IPS-18a (cell line): ENCODE measurements around the gene HECTD2.
"Not testable (repeated sequence)": the region's sequence is repeated elsewhere in the genome, so short reads cannot be mapped to it uniquely, and the experiment has no call there.

ENCODE experiments used
- H3K27ac ChIP-seq: one replicate; pipeline ENCODE4 v1.5.1; 2013; ENCODE audit warnings: low read length
- H3K27me3 ChIP-seq: one replicate; pipeline ENCODE4 v1.6.1; 2013; ENCODE audit warnings: mild to moderate bottlenecking, low read length; ENCODE audit not compliant: control insufficient read depth, insufficient read depth
- H3K36me3 ChIP-seq: one replicate; pipeline ENCODE4 v1.6.1; 2013; ENCODE audit warnings: low read depth, low read length; ENCODE audit not compliant: control insufficient read depth
- H3K4me1 ChIP-seq: one replicate; pipeline ENCODE4 v1.6.1; 2013; ENCODE audit warnings: low read depth, low read length; ENCODE audit not compliant: control insufficient read depth
- H3K4me3 ChIP-seq: one replicate; pipeline ENCODE4 v1.5.1; 2013; ENCODE audit warnings: low read length
- H3K9ac ChIP-seq: one replicate; pipeline ENCODE4 v1.6.1; 2013; ENCODE audit warnings: mild to moderate bottlenecking, low read length, moderate library complexity
- H3K9me3 ChIP-seq: one replicate; pipeline ENCODE4 v1.6.1; 2013; ENCODE audit warnings: low read depth, low read length; ENCODE audit not compliant: control insufficient read depth

Gene HECTD2

GRCh38 chr10:91453535-91453934, 43.4 kb downstream of the HECTD2 start:
- H3K36me3 ChIP-seq: no peaks in the 10 kb centered on the region
- no peak overlapping the region for H3K9ac ChIP-seq
- no peak overlapping the region for H3K27ac ChIP-seq
- H3K4me1 ChIP-seq: no peaks in the 10 kb centered on the region
- H3K4me3 ChIP-seq: no peak overlapping the region
- no peaks in the 10 kb centered on the region for H3K27me3 ChIP-seq
- peaks cover 9% of the 10 kb centered on the region for H3K9me3 ChIP-seq

DNA sequence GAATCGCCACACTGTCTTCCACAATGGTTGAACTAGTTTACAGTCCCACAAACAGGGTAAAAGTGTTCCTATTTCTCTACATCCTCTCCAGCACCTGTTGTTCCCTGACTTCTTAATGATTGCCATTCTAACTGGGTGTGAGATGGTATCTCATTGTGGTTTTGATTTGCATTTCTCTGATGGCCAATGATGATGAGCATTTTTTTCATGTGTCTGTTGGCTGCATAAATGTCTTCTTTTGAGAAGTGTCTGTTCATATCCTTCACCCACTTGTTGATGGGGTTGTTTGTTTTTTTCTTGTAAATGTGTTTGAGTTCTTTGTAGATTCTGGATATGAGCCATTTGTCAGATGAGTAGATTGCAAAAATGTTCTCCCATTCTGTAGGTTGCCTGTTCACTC, 45.0 kb downstream of the HECTD2 start:
- H3K9me3 ChIP-seq, H3K27me3 ChIP-seq, H3K9ac ChIP-seq, H3K4me1 ChIP-seq, H3K4me3 ChIP-seq, H3K27ac ChIP-seq, H3K36me3 ChIP-seq: not testable (repeated sequence)

DNA sequence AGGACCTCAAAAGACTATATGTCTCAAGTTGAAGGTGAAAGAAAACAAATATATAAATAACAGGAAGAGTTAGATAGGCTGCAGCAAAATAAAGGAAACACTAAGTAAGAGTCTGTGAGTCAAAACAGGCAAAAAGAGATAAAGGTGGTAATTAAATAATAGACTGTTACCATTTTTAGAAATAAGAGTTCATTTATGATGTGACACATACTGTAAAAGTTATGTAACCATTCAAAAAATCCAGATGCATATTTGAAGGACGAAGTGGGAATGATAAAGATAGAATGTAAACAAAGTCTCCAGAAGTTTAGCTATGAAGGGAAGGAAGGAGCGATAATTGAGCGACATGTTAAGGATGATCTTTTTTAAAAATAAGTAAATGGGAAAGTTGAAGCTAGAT, 50.5 kb downstream of the HECTD2 start:
- H3K9me3 ChIP-seq: peaks cover 4% of the 10 kb centered on the region
- H3K9ac ChIP-seq: no peak overlapping the region
- no peak overlapping the region for H3K4me3 ChIP-seq
- peaks cover 13% of the 10 kb centered on the region for H3K36me3 ChIP-seq
- no peak overlapping the region for H3K27ac ChIP-seq
- no peaks in the 10 kb centered on the region for H3K27me3 ChIP-seq
- H3K4me1 ChIP-seq: no peaks in the 10 kb centered on the region

- H3K27ac ChIP-seq: no peak overlapping the region
- no peak overlapping the region for H3K9ac ChIP-seq
- H3K27me3 ChIP-seq: no peaks in the 10 kb centered on the region
- peaks cover 17% of the 10 kb centered on the region for H3K36me3 ChIP-seq
- no peaks in the 10 kb centered on the region for H3K4me1 ChIP-seq
- peaks cover 4% of the 10 kb centered on the region for H3K9me3 ChIP-seq
- no peak overlapping the region for H3K4me3 ChIP-seq
Measured at GRCh38 chr10:91462423-91462822, 52.3 kb downstream of the HECTD2 start.

GRCh38 chr10:91464500-91464899, 54.4 kb downstream of the HECTD2 start:
- peaks cover 17% of the 10 kb centered on the region for H3K36me3 ChIP-seq
- H3K9ac ChIP-seq: no peak overlapping the region
- peaks cover 16% of the 10 kb centered on the region for H3K9me3 ChIP-seq
- no peaks in the 10 kb centered on the region for H3K4me1 ChIP-seq
- no peaks in the 10 kb centered on the region for H3K27me3 ChIP-seq
- H3K4me3 ChIP-seq: no peak overlapping the region
- no peak overlapping the region for H3K27ac ChIP-seq

DNA sequence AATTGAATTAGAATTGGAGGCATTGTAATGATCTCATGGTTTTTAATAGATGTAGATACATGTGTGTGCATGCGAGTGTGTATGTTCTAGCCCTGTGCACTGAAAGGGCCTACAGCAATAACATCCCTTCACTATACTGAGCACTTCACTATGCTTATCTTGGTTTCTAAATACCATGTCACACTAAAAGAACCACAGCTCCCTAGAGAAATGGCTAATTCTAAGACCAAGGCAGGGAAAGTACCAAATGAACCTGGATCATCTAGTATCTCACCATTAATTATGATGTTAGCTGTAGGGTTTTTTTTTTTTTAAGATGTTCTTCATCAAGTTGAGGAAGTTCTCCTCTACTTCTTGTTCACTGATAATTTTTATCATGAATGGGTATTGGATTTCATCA, 55.1 kb downstream of the HECTD2 start:
- Histone ChIP-seq H3K9ac (no peak overlapping the region), H3K27me3 (no peaks in the 10 kb centered on the region), H3K4me3 (no peak overlapping the region), H3K9me3 (peaks cover 16% of the 10 kb centered on the region), H3K36me3 (peaks cover 17% of the 10 kb centered on the region), H3K27ac (no peak overlapping the region), H3K4me1 (no peaks in the 10 kb centered on the region)

DNA sequence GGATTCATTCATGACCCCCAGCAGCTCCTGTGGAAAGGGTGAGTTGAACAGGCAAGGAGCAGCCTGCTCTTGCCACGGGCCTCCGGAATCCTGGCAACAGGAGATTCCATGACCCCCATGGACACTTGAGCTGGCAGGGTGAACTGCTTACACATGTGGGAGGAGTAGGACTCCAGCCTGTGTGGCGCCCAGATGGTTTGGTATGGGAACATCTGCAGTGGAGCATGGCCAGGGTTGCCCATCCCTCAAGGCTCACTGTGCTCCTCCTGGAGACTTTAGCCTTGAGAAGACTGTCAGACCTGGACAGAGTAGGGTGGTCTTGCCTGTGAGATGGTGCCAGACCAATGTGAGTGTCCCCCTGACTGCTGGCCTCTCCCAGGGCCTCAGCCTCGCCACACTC, 57.0 kb downstream of the HECTD2 start:
- Histone ChIP-seq H3K4me3 (no peak overlapping the region), H3K4me1 (no peaks in the 10 kb centered on the region)

GRCh38 chr10:91471602-91472001, 61.5 kb downstream of the HECTD2 start:
- Histone ChIP-seq H3K4me3 (no peak overlapping the region), H3K9me3 (peaks cover 13% of the 10 kb centered on the region)

More for the DNA sequence above, 57.0 kb downstream of the HECTD2 start:
- Histone ChIP-seq H3K36me3 (peaks cover 17% of the 10 kb centered on the region), H3K9ac (no peak overlapping the region), H3K9me3 (peaks cover 16% of the 10 kb centered on the region), H3K27ac (no peak overlapping the region), H3K27me3 (no peaks in the 10 kb centered on the region)

GRCh38 chr10:91472911-91473310, 62.8 kb downstream of the HECTD2 start:
- Histone ChIP-seq H3K4me3 (no peak overlapping the region), H3K9ac (no peak overlapping the region)

More at GRCh38 chr10:91471602-91472001, 61.5 kb downstream of the HECTD2 start:
- Histone ChIP-seq H3K27ac (no peak overlapping the region), H3K27me3 (no peaks in the 10 kb centered on the region), H3K36me3 (no peaks in the 10 kb centered on the region), H3K9ac (no peak overlapping the region), H3K4me1 (no peaks in the 10 kb centered on the region)

DNA sequence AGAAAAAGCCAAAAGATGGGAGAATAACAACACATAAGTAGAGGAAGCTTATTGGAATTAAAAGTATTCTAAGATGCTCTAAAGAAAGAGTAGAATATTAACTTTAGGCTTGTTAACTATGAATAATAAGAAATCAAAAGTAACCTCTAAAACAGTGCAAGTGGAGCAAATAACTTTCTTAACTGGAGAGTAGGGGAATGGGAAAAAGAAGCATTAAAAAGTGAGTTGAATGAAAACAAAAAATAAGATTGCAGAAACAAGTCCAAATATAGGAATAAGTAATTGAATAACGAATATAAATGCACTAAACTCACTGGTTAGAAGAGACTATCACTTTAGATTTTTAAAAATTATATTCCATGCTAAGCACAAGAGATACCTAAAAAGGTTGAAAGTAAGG, 63.9 kb downstream of the HECTD2 start:
- H3K4me3 ChIP-seq: no peak overlapping the region
- H3K4me1 ChIP-seq: no peaks in the 10 kb centered on the region
- peaks cover 5% of the 10 kb centered on the region for H3K9me3 ChIP-seq
- no peak overlapping the region for H3K27ac ChIP-seq
- H3K36me3 ChIP-seq: no peaks in the 10 kb centered on the region
- no peaks in the 10 kb centered on the region for H3K27me3 ChIP-seq
- no peak overlapping the region for H3K9ac ChIP-seq

More at GRCh38 chr10:91472911-91473310, 62.8 kb downstream of the HECTD2 start:
- Histone ChIP-seq H3K36me3 (no peaks in the 10 kb centered on the region), H3K4me1 (no peaks in the 10 kb centered on the region), H3K27ac (no peak overlapping the region), H3K9me3 (peaks cover 11% of the 10 kb centered on the region), H3K27me3 (no peaks in the 10 kb centered on the region)

GRCh38 chr10:91477236-91477635, 67.1 kb downstream of the HECTD2 start:
- no peak overlapping the region for H3K4me3 ChIP-seq
- H3K9ac ChIP-seq: no peak overlapping the region
- no peaks in the 10 kb centered on the region for H3K9me3 ChIP-seq
- H3K36me3 ChIP-seq: no peaks in the 10 kb centered on the region
- H3K4me1 ChIP-seq: no peaks in the 10 kb centered on the region
- H3K27ac ChIP-seq: no peak overlapping the region
- H3K27me3 ChIP-seq: no peaks in the 10 kb centered on the region

- Histone ChIP-seq H3K4me1 (no peaks in the 10 kb centered on the region), H3K4me3 (no peak overlapping the region), H3K9ac (no peak overlapping the region), H3K27me3 (no peaks in the 10 kb centered on the region), H3K27ac (no peak overlapping the region), H3K9me3 (no peaks in the 10 kb centered on the region), H3K36me3 (no peaks in the 10 kb centered on the region)
Measured at GRCh38 chr10:91479583-91479982, 69.4 kb downstream of the HECTD2 start.
